Frontal cortex (tissue), 4 donors: ENCODE data around the gene DPP9. TPM values are rescaled to one million over a fixed set of nuclear protein-coding genes. Genes with fewer than 3 reads are reported as not detected.

Source experiments
- DNase-seq, 2 donors: peaks; one replicate each; pipeline ENCODE4 v3.0.0; 2012; ENCODE audit warnings: low spot score in 2 of 2
- FAIRE-seq: peaks from 2 replicates; lab custom pipeline; 2012; peaks lifted over from hg19 to GRCh38; lab: Jason Lieb, UNC
- total RNA-seq: library from RNA; depleted of rRNA; stranded (reverse); fragments of >200 nt; gene quantifications from one replicate; pipeline ENCODE4 v1.2.3, GENCODE V29; 2014
- donor health status: control.
- donor health status: control.
- donor health status: control.

The DPP9 gene
- total RNA-seq, 1 donor from 2014 or later: 7.7 TPM

DNA sequence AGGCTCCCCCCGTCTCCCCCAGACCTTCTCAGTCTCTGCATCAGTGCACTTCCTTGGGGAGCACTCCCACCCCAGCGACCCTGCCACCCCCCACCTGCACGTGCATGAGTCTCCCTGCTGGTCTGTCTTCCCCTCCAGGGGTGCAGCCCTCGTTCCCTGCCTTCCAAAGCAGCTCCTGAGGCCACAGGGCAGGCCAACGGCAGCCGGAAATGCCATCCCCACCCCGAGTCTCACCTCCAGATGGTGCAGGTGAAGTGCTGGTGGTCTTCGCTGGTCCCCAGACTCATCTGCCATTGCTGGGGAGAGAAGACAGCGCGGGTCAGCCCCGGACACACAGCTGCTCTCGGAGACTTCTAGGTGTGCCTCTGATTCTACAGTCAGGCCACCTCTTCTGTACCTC, 59.0 kb downstream of the DPP9 start:
- no peak for FAIRE-seq

DNA sequence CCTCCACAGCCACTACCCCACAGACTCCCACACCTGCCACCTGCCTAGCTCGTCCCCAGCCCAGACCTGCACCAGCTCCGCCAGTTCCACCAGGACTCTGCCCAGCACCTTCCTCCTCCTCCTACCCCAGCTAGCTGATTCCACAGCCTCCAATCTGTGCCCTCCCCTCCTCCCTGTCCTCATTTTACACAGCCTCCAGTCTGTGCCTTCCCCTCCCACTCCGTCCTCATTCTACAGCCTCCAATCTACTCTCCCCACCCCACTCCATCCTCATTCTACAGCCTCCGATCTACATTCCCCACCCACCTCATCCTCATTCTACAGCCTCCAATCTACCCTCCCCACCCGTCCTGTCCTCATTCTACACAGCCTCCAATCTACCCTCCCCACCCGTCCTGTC, 60.8 kb downstream of the DPP9 start:
- no peak for FAIRE-seq

More for the DNA sequence above, 59.0 kb downstream of the DPP9 start:
- DNase-seq: no peak

DNA sequence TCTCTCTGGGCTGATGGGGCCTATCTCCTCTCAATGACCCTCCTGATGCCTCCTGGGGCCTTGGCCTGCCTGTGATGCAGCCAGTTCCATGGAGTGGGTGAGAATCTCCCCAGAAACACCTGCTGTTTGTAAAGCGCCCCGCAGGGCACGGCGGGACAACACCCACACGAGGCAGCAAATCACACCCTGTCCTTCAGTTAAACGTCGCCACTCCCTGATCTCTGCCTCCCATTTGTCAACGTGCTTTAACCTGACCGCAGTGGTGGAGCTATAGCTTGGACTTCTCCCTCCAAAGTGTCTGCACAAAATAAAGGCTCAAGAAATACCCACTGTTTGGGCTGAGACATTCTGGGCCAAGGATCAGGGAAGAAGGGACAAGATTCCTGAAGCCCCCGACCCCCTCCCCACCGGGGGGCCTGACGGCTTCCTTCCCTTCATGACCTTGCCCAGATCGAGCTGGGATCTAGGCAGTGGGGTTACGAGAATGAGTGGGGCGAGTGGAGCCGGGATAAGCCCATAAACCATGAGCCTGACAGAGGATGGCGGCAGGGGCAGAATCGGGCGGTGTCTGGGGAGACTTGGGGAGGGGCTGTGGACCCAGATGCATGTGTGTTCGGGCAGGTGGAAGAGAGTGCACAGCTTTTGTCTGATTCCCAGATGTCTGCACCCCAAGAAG, 61.5 kb downstream of the DPP9 start:
- no peak for FAIRE-seq
- no peak for DNase-seq

More for the DNA sequence above, 60.8 kb downstream of the DPP9 start:
- no peak for DNase-seq

DNA sequence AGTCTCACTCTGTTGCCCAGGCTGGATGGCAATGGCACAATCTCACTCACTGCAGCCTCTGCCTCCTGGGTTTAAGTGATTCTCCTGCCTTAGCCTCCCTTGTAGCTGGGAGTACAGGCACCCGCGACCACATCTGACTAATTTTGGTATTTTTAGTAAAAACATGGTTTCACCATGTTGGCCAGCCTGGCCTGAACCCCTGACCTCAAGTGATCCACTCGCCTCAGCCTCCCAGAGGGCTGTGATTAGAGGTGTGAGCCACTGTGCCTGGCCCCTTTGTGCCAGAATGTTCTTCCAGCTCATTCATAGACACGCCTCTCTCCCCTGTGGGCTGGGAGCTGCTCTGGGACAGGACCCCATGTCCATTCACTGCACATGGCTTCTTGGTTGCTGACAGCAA, 62.6 kb downstream of the DPP9 start:
- no peak for FAIRE-seq

DNA sequence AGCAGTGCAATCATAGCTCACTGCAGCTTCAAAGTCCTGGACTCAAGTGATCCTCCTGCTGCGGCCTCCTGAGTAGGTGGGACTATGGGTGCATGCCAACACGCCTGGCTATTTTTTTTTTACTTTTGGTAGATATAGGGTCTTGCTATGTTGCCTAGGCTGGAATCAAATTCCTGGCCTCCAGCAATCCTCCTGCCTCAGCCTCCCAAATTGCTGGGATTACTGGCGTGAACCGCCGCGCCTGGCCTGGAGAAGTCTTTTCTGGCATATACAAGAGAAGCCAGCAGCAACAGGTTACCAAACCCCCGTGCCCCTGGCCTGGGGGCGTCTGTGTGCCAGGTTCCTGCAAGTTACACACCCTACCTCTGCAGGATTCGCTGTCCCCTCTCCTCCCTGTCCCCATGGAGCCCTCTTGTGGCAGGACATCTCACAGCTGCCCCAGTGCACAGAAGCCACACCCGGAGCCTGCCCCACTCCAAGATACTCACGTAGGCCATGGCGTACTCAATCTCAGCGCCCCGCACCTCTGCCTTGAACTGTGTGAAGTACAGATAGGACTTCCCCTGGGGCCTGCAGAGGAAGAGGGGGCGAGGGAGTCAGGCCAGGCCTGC, 63.4 kb downstream of the DPP9 start:
- DNase-seq: no peak
- no peak for FAIRE-seq

More for the DNA sequence above, 62.6 kb downstream of the DPP9 start:
- DNase-seq: no peak

DNA sequence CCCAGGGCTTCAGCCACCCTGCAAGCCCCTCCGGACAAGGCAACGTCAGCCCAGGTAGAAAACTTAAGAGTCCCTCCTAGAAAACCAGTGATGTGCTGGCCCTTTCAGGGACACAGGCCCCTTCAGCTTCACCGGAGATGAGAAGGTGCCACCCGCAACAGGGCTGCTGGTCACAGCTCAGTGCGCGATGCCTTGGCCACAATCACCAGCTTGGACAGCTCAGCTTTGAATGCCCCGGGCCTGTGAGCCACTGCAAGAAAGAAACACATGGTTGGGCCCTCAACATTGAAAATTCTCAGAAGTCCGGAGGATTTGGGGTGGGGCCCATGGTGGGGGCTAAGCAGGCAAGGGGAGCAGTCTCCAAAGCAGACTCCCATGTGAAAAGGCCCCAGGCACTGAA, 65.8 kb downstream of the DPP9 start:
- FAIRE-seq (no peak), DNase-seq (no peak)

DNA sequence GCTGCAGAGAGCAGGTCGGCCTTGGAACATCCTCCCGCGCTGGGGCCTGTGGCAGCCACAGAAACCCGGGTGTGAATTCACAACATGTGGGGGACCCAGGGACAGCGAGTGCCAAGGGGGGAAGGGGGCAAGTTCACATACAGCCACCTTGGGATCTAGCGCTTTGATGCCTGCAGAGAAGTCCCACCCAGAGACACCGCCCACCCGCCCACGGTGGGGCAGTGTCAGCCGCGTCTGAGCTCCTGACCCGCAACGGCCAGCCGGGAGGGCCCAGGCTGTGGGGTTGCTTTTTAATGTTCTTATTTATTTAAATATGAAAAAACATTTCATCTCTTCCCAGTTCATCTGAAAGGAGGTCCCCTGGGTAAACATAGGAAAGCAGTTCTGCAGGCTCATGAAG, 66.4 kb downstream of the DPP9 start:
- FAIRE-seq (no peak), DNase-seq (no peak)

DNA sequence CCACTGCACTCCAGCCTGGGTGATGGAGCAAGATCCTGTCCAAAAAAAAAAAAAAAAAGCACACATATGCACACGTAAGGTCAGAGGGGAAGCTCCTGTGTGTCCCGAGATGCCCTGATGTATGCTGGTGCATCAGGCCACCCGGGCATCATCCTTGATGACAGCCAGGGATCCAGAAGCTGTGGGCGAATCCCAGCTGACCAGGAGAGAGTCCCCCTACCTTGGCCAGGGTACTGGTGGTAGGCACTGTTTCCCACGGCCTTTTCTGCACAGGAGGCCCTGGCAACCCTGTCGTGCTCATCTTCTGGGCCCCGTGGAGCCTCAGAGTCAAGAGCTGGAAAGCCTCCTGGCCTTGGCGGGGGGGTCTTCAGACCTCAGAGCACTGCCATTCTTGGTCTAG, 67.5 kb downstream of the DPP9 start:
- FAIRE-seq: no peak
- no peak for DNase-seq

DNA sequence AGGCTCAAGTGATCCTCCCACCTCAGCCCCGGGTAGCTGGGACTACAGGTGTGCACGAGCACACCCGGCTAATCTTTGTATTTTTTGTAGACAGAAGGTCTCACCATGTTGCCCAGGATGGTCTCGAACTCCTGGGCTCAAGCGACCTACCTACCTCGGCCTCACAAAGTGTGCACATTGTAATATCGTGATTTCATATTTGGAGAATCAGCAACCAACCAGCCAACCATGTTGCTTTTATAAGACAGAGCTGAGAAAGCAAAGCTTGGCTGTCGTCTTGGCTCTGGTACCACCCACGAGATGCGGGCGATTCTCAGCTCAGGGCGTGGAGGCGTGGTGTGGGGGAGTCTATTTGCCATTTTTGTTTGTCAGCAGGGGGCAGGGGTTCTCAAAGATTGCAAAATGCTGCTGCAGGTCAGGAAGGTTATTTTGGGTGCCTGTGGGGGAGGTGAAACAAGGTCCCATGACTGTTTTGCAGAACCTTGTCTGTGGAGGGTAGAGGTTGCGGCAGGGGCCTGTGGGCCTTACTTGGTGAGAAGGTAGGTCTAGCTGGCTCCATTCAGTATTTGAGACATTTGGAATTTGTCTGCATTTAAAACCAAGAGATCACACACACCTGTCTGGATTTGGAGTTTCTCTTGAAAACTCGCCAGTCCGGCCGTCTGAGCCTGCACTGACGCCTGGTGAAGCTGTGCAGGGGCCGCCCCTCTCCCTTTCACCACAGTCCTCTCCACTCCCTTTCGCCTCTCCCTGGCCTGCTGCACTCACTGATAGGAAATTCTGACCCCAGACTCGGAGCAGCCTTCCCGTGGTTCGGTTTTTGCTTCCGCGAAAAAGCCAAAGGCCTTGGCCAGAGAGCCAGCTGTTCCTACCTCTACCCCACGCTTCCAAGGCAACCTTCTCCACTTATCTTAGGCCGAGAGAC, 68.9 kb downstream of the DPP9 start:
- DNase-seq (no peak), FAIRE-seq (no peak)

DNA sequence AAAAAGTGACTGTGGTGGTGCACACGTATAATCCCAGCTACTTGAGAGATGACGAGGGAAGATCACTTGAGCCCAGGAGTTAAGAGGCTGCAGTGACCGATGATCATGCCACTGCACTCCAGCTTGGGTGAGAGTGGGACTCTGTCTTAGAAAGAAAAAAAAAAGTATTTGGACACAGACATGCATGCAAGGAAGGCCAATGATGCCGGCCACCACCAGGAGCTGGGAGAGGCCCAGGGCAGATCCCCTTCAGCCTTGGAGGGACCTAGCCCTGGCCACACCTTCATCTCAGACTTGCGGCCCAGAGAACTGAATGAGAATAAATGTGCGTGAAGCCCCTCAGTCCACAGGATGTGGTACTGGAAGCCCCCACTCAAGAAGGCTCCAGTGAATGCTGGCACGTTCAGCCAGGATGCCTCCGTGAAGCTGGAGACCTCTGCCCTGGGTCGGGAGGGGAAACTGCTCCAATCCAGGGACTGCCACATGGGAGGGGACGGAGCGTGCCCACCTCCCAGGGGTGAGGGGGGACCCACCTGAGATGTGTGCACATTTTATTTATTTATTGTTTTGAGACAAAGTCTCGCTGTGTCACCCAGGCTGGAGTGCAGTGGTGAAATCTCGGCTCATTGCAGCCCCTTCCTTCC, 69.7 kb downstream of the DPP9 start:
- no peak for DNase-seq
- no peak for FAIRE-seq

DNA sequence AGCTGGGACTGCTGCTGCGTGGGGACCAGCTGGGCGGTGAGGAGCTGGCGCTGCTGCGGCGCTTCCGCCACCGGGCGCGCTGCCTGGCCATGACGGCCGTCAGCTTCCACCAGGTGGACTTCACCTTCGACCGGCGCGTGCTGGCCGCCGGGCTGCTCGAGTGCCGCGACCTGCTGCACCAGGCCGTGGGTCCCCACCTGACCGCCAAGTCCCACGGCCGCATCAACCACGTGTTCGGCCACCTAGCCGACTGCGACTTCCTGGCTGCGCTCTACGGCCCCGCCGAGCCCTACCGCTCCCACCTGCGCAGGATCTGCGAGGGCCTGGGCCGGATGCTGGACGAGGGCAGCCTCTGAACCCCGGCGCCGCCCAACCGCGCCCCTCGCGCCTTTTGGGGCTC, 71.6 kb downstream of the DPP9 start:
- FAIRE-seq (no peak), DNase-seq (no peak)

DNA sequence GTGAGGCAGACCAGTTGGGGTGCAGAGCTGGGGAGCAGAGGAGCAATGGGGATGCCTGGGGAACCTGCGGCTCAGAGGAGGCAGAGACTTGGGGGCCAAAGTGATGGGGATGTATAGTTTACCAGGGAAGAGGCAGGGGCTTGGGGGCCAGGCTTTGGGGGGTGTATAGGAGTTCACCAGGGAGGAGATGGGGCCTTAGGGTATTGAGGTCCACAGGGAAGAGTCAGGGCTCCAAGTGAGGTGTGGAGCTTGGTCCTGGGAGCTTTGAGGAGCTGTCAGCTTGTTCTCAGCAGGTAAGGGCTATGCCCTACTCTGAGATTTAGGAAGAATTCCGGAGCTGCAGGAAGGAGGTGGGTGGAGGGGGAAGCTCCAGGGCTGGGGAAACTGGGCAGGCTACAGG, 73.5 kb downstream of the DPP9 start:
- no peak for FAIRE-seq
- no peak for DNase-seq

DNA sequence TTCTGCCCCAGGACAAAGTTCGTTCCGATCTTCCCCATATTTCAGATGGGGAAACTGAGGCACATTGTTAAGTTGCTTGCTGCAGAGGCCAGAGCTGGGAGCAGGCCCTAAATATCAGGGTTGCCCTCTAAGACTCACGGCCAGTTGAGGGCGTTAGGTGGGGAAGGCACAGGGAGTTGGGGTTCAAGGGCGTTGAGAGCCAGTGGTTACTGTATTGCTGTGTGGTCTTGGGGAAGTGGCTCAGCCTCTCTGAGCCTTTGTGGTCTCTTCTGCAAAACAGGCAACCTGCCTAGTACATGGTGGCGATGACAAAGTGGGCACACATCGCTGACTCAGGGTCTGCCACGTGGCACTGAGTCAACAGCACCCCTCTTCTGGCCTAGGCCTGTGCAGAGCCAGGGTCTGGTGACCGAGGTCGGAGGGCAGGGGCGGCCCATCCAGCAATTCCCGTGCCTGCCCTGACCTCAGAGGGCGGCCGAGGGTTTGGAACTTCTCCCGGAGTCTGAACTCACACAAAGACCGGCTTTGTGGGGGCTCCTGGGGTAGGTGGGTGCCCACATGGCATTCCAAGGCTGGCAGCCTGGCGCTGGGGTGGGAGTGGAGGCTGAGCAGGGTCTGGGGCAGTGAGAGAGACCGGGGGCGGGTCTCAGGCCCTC, 74.1 kb downstream of the DPP9 start:
- no peak for DNase-seq
- no peak for FAIRE-seq

DNA sequence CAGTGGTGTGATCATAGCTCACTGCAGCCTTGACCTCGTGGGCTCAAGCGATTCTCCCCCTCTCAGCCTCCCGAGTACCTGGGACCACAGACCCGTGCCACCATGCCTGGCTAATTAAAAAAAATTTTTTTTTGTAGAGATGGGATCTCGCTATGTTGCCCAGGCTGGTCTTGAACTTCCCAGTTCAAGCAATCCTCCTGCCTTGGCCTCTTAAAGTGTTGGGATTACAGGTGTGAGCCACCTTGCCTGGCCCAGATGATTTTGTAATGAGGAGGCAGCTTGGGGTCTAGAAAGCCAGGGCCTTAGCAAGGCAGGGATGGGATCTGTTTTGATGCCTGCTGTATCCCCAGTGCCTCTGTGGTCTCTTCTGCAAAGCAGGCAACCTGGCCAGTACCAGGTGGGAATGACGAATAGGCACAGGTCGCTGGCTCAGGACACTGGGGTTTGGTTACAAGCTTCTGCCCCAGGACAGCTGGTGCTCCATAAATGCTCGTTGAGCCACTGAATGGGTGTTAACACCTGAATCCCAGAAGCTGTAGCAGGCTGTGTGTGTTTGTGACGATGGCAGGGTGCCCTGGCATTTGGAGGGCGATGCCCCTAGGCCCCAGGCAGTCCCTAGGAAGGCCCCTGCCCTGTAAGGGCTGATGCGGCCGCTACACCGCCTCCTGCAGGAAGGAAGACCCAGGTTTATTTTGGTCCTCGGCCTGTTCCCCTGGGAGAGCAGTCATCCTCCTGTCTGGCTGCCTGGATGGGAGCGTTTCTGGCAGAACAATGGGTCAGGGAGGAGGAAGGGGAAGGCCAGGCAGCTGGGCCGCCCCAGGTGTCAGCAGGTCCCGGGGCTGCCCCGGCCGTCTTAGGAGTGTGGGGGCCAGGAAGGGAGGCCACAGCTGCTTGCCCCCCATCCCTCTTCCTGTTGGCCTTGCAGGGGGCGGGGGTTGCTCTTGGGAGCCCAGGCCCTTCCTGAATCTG, 75.7 kb downstream of the DPP9 start:
- DNase-seq (peak in 1 of 2 donors; percentile 63), FAIRE-seq (no peak)

DNA sequence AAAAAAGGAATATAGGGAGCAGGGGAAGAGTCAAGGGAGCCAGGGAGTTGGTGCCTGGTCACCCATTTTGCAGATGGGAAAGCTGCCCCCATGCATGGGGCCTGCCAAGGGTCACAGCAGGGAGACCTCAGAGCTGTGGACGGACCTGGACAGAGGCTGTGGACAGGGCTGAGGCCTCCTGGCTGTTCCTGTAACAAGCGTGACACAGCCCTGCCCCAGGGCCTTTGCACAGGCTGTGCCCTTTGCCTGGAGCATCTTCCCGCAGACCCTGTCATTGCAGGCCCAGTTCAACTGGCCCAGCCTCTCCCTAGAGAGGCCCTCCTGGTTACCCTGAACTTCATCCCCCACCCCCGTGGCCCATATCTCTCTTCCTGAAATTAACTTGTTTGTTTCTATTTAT, 77.9 kb downstream of the DPP9 start:
- FAIRE-seq (no peak), DNase-seq (no peak)

DNA sequence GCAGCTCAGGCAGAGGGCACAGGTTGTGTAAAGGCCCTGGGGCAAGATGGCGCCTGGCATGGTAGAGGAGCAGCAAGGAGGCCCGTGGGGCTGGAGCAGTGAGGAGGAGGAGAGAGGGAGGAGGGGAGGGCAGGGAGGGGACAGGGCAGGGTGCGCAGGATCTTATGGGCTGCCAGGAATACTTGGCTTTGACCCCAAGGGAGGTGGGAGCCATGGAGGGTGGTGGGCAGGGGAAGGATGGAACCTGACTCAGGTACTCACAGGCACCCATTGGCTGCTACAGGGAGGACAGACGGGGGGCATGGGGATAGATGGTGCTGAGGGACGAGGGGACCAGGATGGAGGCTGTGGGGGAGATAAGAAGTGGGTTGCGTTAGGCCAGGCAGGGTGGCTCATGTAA, 81.0 kb downstream of the DPP9 start:
- no peak for FAIRE-seq
- no peak for DNase-seq

DNA sequence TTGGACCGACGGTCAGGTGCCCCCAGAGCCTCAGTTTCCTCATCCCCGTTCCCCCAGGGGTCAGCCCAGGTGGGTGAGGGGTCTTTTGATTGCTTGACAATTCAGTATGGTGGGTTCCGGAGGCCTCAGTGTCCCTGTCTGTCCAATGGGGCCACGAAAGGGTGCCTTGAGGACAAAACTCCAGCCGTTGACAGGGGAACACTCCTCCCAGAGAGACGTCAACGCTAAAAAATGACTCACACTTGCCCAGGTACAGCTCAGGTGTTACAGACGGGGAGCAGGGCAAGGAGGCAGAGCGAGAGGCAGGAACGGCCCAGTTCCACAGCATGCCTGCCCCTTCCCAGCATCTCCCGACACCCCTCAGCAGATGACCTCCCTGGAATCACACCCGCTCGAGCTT, 82.5 kb downstream of the DPP9 start:
- DNase-seq (no peak), FAIRE-seq (no peak)

DNA sequence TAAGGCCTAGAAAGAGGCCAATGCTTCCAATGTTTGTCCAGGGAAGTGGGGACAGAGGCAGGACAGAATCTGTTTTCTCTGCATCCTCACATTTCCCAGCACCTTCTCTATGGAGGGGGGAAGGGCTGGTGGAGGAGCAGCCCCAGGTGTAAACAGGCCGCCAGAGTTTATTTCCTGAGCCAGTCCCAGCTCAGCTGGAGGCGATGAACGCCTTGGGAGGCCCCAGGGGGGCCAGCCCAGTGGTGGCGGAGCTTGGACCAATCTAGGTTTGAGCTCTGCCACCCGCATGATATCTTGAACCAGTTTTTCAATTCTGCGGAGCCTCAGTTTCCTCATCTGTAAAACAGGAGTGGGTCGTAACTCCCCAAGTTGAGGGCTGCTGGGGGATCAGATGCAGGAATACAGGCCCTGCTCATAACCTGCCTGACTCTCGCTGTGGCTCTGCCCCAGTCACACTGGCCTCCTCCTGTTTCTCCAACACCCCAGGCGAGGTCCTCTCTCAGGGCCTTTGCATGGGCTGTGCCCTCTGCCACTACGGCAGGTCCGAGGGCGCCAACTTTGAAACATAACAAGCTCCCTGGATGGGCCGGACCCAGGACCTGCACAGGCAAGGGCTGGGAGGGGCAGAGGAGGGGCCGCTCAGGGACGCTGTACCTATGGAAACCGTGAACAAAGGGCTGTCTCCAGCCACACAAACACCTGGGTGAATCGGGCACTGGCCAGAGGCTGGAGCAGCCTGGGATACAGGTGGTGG, 83.2 kb downstream of the DPP9 start:
- no peak for FAIRE-seq
- no peak for DNase-seq
